Endothelial cell of umbilical vein (primary cell): ENCODE measurements around the gene AGPAT1.

ENCODE experiments used
- CTCF ChIP-seq, 2 donors: IDR thresholded peaks; 1 replicate in 1 of 2; 2 replicates in 1 of 2; pipeline ENCODE4 v1.5.1; 2011; ENCODE audit warnings: low read length in 2 of 2, mild to moderate bottlenecking in 2 of 2, moderate library complexity in 2 of 2, control low read depth in 1 of 2, inconsistent platforms in 1 of 2, low read depth in 1 of 2; ENCODE audit not compliant: insufficient read depth in 1 of 2; ENCODE audit errors: extremely low read depth in 1 of 2
- EZH2 ChIP-seq: IDR thresholded peaks from 2 replicates; pipeline ENCODE4 v1.6.1; 2012; ENCODE audit warnings: borderline replicate concordance, low read depth, mild to moderate bottlenecking, moderate library complexity, low read length, inconsistent platforms; ENCODE audit not compliant: severe bottlenecking
- JUN ChIP-seq: IDR thresholded peaks from 2 replicates; pipeline ENCODE4 v1.6.1; 2011; ENCODE audit warnings: borderline replicate concordance, low read depth; ENCODE audit not compliant: insufficient read length, insufficient read depth
- MAX ChIP-seq: IDR thresholded peaks from 2 replicates; pipeline ENCODE4 v1.6.1; 2011; ENCODE audit not compliant: insufficient read depth, insufficient read length
- POLR2A ChIP-seq: IDR thresholded peaks from 2 replicates; pipeline ENCODE4 v1.6.1; 2012; ENCODE audit warnings: low read depth, mild to moderate bottlenecking, control low read depth, low read length
- POLR2AphosphoS5 ChIP-seq: IDR thresholded peaks from 2 replicates; pipeline ENCODE4 v1.6.1; 2012; ENCODE audit warnings: low read depth, mild to moderate bottlenecking, control low read depth, low read length, moderate library complexity; ENCODE audit not compliant: insufficient read depth

- TF ChIP-seq EZH2 (no peak), CTCF (IDR thresholded peaks at IDR 0.05; ENCODE audit: extremely low read depth in 1 of 2, insufficient read depth in 1 of 2, low read depth in 1 of 2, low read length in 2 of 2) (no peak), POLR2A (no peak), POLR2AphosphoS5 (no peak), JUN (no peak), MAX (no peak)
Measured at GRCh38 chr6:32131439-32131948, 44.4 kb downstream of the AGPAT1 start.
